22Rv1 (cell line): ENCODE data around the gene IL17REL.

Experiments
- ZFX ChIP-seq: fragments of 450-650 bp; IDR thresholded peaks from 2 replicates; pipeline ENCODE4 v1.6.1; 2017; ENCODE audit warnings: antibody characterized with exemption, borderline replicate concordance
- TF ChIP-seq, protein P1 (sequence below): fragments of 450-650 bp; IDR thresholded peaks from 2 replicates; pipeline ENCODE4 v1.5.1; 2017; ENCODE audit warnings: mild to moderate bottlenecking

DNA sequence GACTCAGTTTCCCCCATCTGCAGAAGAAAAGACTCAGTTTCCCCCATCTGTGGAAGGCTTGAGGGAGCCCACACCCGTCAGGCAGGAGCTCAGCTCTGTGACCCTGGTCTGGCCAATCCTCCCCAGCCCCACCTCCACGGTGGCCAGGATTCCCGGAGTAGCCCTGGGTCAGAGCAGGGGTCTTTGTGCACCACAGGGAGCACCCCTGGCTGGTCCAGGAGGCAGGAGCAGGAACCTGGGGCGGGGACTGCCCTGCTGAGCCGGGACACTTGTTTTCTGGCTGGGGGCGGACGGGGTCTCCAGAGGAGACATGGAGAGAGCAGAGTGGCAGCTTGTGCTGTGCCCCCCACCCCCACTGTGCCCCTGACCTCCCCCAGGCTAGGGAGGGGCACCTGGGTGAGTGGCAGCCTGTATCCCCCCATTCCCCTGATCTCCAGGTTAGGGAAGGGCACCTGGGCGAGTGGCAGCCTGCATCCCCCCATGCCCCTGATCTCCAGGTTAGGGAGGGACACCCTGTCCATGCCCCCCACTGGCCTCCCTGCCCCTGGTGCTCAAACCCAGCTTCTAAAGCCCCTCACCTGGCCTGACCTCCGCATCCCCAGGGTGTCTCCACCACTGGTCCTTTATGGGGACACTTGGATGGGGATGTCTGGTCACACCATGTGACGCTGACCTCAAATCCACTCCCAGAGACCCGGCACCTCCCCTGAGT is 18.8 kb downstream of the IL17REL start:
- TF ChIP-seq, protein P1, sequence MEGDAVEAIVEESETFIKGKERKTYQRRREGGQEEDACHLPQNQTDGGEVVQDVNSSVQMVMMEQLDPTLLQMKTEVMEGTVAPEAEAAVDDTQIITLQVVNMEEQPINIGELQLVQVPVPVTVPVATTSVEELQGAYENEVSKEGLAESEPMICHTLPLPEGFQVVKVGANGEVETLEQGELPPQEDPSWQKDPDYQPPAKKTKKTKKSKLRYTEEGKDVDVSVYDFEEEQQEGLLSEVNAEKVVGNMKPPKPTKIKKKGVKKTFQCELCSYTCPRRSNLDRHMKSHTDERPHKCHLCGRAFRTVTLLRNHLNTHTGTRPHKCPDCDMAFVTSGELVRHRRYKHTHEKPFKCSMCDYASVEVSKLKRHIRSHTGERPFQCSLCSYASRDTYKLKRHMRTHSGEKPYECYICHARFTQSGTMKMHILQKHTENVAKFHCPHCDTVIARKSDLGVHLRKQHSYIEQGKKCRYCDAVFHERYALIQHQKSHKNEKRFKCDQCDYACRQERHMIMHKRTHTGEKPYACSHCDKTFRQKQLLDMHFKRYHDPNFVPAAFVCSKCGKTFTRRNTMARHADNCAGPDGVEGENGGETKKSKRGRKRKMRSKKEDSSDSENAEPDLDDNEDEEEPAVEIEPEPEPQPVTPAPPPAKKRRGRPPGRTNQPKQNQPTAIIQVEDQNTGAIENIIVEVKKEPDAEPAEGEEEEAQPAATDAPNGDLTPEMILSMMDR, result peak; percentile 62
- no peak for TF ChIP-seq ZFX
